NT2/D1 (cell line): Measurements from ENCODE around the gene KSR1.

ENCODE experiments used
- SUZ12 ChIP-seq: IDR thresholded peaks from 2 replicates; pipeline ENCODE4 v1.6.1; 2011; ENCODE audit not compliant: insufficient read length, insufficient read depth; ENCODE audit errors: extremely low read depth
- YY1 ChIP-seq: IDR thresholded peaks from 2 replicates; pipeline ENCODE4 v1.6.1; 2011; ENCODE audit not compliant: insufficient read length, insufficient read depth
- ZNF274 ChIP-seq: IDR thresholded peaks from 2 replicates; pipeline ENCODE4 v1.6.1; 2011; ENCODE audit warnings: mild to moderate bottlenecking, low read depth, low read length

GRCh38 chr17:27480699-27481098 is 24.5 kb downstream of the KSR1 start:
- TF ChIP-seq ZNF274, result no peak
- TF ChIP-seq YY1, result no peak
- no peak for TF ChIP-seq SUZ12
